GM19025 (cell line): ENCODE measurements around the gene OR8U1.
"Not testable (repeated sequence)": the region's sequence is repeated elsewhere in the genome, so short reads cannot be mapped to it uniquely, and the experiment has no call there.

ENCODE experiments used
- ATAC-seq: cut with Tn5 transposase; IDR thresholded peaks from one replicate; pipeline ENCODE4 v1.9.1; 2021; ENCODE audit warnings: mild to moderate bottlenecking, low read depth, moderate library complexity; ENCODE audit not compliant: unreplicated experiment

OR8U1 gene

DNA sequence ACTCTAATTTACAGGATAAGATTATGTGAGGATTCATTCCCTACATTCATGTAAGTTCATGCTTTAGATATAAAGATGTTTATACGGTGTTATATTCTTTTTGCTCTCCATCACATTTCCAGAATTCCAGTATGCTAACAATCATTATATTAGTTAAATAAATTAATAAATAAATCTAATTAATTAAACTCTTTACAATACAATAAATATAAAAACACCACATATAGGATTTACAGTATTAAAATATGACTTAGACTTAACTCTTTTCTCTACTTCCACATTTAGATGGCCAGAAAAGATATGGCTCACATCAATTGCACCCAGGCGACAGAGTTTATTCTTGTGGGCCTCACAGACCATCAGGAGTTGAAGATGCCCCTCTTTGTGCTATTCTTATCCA is at the start of gene OR8U1:
Gene OR8U1 (plus strand): TSS at position 301 of the 400 bp plus-strand sequence. CDS start 0 bp downstream, at position 301.
- ATAC-seq, result no peak

DNA sequence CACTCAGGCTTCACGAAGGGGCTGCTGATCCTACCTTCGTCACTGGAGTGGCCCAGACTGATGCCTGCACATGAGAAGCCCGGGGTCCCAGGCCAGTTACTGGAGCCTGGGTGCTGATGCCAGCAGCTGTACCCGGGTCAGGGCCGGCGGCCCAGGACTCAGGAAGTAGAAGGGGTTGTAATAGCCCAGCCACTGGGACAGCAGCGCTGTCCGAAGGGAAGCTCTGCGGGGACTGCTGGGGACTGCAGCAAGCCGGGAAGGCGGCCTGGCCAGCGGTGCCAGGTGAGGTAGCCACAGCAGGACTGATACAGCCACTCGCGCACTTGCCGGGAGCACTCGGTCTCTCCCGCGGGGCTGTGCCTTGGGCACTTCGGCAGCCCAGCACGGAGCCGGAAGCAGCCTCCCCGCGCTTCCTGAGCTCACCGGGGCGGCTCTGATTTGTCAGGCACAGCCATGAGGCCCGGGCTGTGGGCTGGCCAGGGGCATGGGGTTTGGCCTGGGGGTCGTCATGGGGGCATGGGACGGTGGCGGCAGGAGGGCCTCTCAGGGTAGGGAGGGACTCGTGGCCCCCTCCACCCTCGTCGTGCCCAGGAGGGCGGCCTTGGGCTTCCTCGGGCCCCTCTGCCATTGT is 43.4 kb upstream of the OR8U1 start:
- no peak for ATAC-seq

DNA sequence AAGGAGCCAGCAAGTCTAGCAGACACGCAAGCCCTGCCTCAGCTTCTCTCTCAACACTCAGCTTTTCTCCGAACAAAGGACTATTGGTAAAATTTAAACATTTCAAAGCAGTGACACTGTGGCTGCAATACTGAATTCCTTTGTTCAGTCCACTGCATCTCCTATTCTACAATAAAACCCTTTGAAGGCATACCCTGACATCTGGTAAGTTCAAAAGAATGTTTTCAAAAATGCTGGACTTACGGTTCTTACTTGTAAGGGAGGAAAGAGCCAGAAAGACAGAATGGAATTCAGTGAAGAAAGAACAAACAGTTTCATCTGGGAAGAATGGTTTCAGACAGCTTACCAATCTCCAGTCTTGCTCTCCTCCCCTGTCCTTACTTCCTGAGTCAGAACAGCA is 42.3 kb upstream of the OR8U1 start:
- no peak for ATAC-seq

DNA sequence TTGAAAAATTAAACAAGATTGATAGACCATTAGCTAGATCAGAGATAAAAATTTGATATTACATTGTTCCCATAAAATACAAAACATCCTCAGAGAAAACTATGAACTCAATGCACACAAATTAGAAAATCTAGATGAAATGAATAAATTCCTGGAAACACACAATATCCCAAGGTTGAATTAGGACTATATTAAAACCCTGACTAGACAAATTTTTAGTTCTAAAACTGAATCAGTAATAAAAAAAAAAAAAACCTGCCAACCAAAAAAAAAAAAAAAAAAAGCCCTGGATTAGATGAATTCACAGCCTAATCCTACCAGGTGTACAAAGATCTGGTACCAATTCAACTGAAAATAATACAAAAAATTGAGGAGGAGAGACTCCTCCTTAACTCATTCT is 35.1 kb upstream of the OR8U1 start:
- ATAC-seq, result no peak

DNA sequence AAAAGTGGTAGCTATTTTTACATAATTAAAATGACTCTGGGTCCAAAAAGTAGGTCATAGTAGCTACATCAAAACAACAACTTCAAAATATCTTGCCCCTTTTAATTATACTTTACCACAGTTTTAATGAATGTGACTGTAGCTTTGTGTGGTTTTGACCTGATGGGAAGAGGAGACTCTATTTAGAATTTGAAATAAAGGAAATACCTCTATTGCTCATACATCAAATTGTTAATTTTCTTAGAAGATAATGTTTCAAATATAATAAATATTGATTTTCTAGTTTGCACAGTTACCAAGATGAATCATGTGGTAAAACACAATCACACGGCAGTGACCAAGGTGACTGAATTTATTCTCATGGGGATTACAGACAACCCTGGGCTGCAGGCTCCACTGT is 29.7 kb upstream of the OR8U1 start, which contains the start of gene OR8K1:
Gene OR8K1 (plus strand): TSS at position 301 of the 400 bp plus-strand sequence. CDS start 0 bp downstream, at position 301.
- no peak for ATAC-seq

DNA sequence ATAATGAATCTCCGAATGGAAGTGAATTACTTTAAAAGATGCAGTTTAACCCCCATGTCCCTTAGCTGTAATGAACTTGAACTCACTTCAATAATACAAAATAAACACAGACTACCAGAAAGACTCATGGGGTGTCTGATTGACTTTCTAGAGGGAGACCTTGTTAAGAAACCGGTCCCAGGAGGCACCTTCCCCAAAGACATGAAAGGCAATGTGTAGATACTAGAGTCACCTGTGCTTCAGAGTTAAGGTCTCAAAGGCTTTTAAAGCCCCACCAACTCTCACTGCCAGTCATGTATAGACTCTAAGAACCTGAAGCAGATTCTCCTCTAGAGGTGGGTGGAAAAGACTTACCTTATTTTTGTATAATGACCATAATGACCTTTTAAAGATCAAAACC is 21.4 kb upstream of the OR8U1 start, which contains the start of gene OR8J1:
Gene OR8J1 (plus strand): TSS at position 301 of the 400 bp plus-strand sequence. CDS start 5,956 bp downstream, outside the sequence.
- no peak for ATAC-seq

DNA sequence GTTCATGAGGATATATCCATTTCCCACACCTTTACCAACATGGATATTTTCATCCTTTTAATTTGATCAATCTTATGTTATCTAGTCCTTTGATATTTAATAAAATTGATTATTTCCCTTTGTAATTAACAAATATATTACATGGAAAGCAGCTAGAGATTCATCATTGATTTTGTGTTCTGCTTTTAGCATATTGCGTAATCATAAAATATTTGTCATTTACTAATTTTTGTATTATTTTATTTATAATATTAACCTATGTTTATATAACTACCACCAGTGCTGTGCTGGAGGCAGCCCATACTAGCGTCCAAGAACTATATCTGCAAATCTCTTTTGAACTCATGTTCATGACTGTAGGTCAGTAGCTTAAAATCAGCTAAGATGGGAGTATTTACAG is 4.7 kb downstream of the OR8U1 start:
- ATAC-seq, result no peak

DNA sequence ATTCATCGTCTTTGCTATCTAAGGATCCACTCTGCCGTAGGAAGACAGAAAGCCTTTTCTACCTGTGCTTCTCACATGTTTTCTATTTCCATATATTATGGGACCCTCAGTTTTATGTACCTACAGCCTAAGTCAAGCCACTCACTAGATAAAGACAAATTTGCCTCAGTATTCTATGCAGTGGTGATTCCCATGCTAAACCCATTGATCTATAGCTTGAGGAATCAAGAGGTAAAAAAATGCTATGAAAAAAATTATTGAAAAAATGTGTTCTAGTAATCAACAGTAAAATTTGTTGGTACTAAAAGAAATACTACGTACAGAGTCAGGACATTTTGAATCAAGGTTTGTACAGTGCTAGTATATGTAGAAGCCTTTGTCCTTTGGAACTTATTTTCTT is 19.0 kb downstream of the OR8U1 start:
- ATAC-seq, result no peak

DNA sequence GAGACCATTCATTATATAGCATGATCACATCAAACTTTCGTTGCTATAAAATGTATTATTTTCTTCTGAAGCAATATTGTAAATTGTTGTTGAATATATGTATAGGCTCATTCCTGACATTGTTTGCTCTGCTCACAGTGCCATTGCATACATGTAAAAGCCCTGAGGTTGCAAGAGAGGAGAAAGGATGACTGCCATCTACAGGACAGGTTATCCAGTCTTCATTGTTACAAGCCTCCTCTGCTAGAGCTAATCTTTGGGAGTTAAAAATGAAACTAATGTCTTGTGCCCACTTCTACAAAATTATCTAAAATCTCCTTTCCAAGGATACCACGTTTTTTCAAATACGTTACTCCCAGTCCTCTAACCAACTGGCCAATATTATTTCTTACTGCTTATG is 20.6 kb downstream of the OR8U1 start:
- ATAC-seq, result no peak

DNA sequence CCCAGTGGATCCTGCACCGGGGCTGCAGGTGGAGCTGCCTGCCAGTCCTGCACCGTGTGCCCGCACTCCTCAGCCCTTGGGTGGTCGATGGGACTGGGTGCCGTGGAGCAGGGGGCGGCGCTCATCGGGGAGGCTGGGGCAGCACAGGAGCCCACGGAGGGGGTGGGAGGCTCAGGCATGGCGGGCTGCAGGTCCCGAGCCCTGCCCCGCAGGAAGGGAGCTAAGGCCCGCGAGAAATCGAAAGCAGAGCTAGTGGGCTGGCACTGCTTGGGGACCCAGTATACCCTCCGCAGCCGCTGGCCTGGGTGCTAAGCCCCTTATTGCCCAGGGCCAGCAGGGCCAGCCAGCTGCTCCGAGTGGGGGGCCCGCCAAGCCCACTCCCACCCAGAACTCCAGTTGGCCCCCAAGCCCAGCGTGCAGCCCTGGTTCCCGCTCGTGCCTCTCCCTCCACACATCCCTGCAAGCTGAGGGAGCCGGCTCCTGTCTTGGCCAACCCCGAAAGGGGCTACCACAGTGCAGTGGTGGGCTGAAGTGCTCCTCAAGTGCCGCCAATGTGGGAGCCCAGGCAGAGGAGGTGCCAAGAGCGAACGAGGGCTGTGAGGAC is 26.5 kb downstream of the OR8U1 start:
- not testable (repeated sequence) for ATAC-seq

DNA sequence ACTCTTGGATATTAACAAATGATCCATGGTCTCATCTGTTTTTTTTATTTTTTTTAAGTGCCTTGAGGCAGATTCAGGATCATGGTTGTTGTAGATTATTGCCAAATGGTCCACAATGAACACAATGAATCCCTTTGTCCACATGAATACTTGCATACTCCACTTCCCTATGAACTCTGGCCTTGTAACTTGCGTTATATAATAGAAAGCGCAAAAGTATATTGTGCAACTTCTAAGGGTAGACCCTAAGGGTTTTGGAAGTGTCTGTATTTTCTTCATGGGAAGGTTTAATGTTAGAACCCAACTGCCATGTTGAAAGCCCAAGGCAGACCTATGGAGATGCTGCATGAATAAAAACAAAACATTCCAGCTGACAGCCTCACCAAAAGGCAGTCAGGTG is 29.0 kb downstream of the OR8U1 start:
- ATAC-seq, result no peak

DNA sequence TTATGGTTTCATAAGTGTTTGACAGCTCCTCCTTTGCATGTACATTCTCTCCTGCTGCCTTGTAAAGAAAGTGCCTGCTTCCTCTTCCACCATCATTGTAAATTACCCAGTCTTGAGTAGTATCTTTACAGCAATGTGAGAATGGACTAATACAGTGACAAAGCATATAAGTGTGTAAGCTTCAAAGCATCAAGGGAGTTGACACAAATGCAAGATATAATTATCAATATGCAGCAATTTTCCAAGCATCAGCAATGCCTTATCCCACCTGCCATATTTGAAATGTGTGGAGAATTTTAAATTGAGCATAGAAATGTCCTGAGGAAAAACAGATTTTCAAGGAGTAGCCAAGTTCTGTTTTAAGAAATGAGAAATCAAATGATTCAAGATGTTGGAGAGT is 35.4 kb downstream of the OR8U1 start:
- no peak for ATAC-seq

DNA sequence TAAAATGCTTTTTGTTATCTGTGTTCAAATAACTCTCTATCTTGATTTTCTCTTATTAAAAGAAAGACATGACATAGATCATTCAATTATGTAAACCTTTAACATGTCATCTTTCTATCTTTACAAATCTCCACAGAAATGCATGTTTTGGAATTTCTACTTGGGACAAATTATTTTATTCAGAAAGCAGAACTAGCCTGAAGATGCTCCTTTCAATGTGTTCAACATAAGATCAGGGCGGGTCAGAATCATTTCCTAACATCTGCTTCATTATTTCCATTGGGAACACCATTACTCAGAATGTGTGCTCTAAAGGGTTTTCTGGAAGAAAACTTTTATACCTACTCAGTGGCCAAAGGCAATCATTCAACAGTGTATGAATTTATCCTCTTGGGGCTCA is 37.0 kb downstream of the OR8U1 start, which contains the start of gene OR5AL1:
Gene OR5AL1 (plus strand): TSS at position 301 of the 400 bp plus-strand sequence.
- no peak for ATAC-seq
